Activated T-cell treated with anti-CD3 and anti-CD28 coated beads, Interleukin-2, amount 50 U/mL, for 48 hours (primary cell): ENCODE measurements around the gene TBC1D22A.

Experiments
- DNase-seq, 2 experiments: peaks; one replicate each; pipeline ENCODE4 v3.0.0-alpha.2; 2020

TBC1D22A gene

GRCh38 chr22:47148510-47148909, 386.1 kb downstream of the TBC1D22A start:
- DNase-seq = no peak

- no peak for DNase-seq
Measured at GRCh38 chr22:47148956-47149728, 386.7 kb downstream of the TBC1D22A start.

- DNase-seq = no peak
Measured at GRCh38 chr22:47149976-47150375, 387.5 kb downstream of the TBC1D22A start.

GRCh38 chr22:47150426-47150825, 388.0 kb downstream of the TBC1D22A start:
- no peak for DNase-seq

- no peak for DNase-seq
Measured at GRCh38 chr22:47151064-47151463, 388.6 kb downstream of the TBC1D22A start.

- no peak for DNase-seq
Measured at GRCh38 chr22:47151490-47151889, 389.0 kb downstream of the TBC1D22A start.

DNA sequence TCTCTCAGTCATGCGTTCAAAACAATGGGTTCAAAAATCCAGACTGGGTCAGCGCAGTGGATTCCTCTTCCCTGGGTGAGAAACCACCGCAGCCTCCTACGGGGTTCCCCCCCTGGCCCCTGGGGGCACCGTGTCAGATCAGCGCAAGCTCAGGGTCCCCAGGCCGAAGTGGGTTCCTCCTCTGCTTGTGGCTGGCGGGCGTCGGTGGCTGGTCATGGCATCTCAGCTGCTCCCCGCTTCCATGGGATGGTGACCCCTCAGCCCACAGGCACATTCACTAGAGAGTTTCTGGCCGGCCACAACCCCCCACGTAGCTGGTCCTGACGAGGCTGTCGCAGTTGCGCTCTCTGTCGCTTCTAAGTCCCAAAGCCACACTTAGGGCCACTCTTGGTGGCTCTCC, 389.8 kb downstream of the TBC1D22A start:
- no peak for DNase-seq

DNA sequence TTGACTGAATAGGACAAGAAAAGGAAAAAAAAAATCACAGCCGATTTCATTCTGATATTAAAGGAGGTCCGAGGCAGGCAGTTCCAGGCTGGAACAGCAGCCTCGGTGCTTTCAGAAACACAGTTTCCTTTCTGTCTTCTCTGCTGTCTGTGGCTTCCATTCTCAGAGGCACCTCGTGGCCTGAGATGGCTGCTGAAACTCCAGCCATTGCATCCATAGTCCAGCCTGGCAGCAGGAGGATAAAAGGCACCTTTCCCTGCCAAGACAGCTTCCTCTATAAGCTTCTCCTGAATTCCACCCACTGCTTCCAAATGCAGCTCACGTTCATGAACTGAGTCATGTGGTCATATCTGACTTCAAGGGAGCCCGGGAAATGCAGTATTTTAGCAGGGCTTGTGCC, 390.5 kb downstream of the TBC1D22A start:
- DNase-seq = no peak

GRCh38 chr22:47153854-47154525, 391.5 kb downstream of the TBC1D22A start:
- no peak for DNase-seq

DNA sequence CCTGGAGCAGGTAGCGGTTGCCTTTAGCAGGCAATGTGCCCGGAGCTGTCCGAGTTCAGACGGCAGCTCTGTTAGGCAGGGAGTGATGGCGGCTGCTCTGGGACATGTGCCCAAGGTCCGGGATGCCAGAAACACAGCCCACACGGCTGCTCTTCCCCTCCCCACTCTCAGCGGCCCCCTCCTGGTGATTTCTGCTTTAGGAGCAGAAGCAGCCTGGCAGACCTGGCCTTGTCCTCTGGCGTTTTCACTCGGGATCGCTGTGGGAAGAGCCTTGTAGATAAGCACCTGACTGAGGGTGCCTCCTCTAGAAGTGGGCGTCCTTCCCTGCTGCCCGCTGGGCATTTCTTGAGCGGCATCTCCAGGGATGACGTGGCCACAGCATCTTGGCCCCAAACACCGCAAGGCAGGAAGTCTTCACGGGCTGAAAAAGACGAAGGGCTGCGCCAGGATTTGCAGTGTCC, 392.2 kb downstream of the TBC1D22A start:
- DNase-seq = no peak

- DNase-seq = no peak
Measured at GRCh38 chr22:47155131-47155885, 392.9 kb downstream of the TBC1D22A start.

DNA sequence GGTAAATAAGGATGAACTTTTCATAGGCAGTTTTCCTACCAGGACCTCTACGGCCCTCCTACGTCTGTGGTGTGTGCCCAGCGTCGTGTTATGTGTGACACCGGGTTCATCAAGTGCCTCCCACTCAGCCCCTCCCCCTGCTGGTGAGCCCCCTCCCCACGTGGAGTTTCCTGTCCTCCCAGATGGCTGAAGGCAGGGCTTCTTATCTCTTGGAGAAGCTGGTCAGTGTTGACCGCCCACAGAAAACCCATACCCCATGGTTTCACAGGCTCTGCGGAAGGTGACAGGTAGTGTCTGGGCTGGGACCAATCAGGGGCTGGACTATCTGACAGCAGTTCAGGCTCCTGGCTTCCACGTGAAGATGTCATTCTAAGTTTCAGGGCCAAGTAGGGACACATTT, 393.5 kb downstream of the TBC1D22A start:
- DNase-seq = no peak

- no peak for DNase-seq
Measured at GRCh38 chr22:47156352-47157092, 394.1 kb downstream of the TBC1D22A start.

DNA sequence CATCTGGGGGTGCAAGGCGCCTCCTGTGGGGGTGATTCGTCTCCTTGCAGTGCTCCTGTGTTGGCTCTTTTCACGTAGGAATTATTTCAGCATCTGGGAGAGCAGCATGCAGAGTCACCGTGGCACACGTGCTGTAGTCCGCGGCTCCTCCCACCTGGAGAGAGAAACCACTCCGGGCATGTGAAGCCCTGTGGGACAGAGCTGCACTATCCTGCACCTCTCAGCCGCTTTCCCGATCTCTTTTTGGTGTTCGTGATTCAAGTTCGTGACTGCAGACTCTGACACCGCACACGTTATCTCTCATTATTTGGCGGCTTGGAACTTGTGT, 394.6 kb downstream of the TBC1D22A start:
- DNase-seq = no peak

DNA sequence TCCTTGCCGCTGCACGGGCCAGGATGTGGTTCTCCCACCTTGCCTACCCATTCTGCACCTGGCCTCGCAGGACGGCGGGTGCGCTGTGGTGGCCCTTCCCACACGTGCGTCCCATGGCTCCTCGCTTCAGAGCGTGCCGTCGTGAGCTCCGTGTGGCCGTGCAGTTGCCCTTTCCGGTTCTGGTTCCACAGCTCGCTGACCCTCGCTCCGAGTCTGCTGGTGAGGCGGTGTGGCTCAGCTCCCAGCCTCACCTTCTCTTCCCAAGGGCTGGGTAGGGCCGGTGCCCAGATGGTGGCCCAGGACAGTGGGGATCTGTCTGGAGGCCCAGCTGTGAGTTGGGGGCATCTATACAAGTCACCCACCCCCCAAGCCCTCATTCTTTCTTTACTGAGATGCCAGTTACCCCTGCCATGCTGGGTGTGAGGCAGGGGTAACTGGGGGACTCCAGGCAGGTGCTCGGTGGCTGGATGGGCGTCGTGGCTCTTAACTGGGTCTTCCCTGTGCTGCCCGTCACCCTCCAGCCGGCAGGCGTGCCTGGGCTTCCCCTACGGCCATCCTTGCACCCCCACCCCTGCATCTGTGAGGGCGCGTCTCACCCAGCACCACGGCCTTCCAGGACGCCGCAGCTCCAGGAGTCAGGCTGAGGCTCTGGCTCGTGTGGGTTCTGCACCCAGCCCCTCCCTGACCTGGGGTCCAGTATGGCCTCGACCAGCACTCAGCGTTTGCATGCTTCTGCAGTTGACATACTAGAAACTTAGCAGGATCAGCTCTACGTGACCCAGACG, 395.2 kb downstream of the TBC1D22A start:
- DNase-seq = no peak

GRCh38 chr22:47158457-47158856, 396.0 kb downstream of the TBC1D22A start:
- no peak for DNase-seq

DNA sequence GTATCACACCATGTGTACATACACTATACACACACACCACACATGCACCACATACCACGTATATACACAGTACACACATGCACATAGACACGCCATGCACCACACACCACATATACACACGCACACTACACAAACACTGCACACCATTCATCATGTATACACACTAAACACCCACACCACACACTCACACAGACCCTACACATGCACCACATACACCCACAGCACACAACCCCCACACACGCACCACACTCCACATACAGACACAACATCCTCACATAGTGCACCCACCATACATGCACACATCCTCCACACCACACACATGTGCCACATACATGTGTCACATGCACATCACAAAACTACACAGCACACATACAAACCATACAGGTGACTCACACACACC, 397.1 kb downstream of the TBC1D22A start:
- DNase-seq = no peak

GRCh38 chr22:47160141-47160541, 397.7 kb downstream of the TBC1D22A start:
- no peak for DNase-seq

- no peak for DNase-seq
Measured at GRCh38 chr22:47160781-47161520, 398.5 kb downstream of the TBC1D22A start.

DNA sequence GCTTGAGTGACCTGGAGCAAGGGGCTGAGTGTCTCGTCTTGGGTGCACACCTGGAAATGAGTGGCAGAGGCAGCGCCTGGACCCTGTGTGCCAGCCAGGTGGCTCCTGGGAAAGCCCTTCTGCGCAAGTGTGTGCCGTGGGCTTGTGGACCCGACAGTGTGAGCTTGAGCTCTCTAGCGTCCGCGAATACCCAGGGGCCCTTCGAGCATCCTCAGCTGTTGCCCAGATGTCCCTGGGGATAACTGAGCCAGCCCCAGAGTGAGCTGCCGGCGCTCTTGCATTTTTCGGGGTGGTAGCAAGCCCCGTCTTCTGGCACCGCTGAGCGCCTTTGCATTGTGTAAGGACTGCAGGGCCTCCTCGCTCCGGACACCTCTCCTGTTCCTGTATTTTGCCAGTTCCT, 399.2 kb downstream of the TBC1D22A start:
- no peak for DNase-seq

- DNase-seq = no peak
Measured at GRCh38 chr22:47162865-47163264, 400.4 kb downstream of the TBC1D22A start.

GRCh38 chr22:47163481-47163855, 401.0 kb downstream of the TBC1D22A start:
- DNase-seq = no peak
